Natural killer cell (primary cell): ENCODE measurements around the gene TYW1B. TPM values are rescaled to one million over a fixed set of nuclear protein-coding genes. Genes with fewer than 3 reads are reported as not detected.
"Not testable (repeated sequence)": the region's sequence is repeated elsewhere in the genome, so short reads cannot be mapped to it uniquely, and the experiment has no call there.

ENCODE experiments used
- ATAC-seq, 3 donors: fragments of 150-1000 bp in 2 of 3; fragments of 200-7000 bp in 1 of 3; cut with Tn5 transposase; 1 replicate in 1 of 3; 2 replicates in 2 of 3; pipeline ENCODE4 v1.10.0; 2021; ENCODE audit warnings: mild to moderate bottlenecking in 2 of 3, moderate library complexity in 2 of 3
- DNase-seq, 2 donors: peaks; one replicate each; pipeline versions ENCODE4 v3.0.0 to v3.0.0-alpha.2; 2013 to 2021; ENCODE audit warnings: mixed read lengths in 1 of 2
- H3K27ac ChIP-seq: one replicate; pipeline ENCODE4 v1.5.1; 2013; ENCODE audit warnings: mild to moderate bottlenecking, low read length
- H3K27me3 ChIP-seq: one replicate; pipeline ENCODE4 v1.6.1; 2013; ENCODE audit warnings: low read length; ENCODE audit not compliant: control insufficient read depth, insufficient read depth
- H3K36me3 ChIP-seq: one replicate; pipeline ENCODE4 v1.6.1; 2013; ENCODE audit warnings: low read length; ENCODE audit not compliant: control insufficient read depth, insufficient read depth
- H3K4me1 ChIP-seq: one replicate; pipeline ENCODE4 v1.6.1; 2013; ENCODE audit warnings: low read length; ENCODE audit not compliant: control insufficient read depth, insufficient read depth
- H3K4me3 ChIP-seq: one replicate; pipeline ENCODE4 v1.5.1; 2013; ENCODE audit warnings: low read length
- H3K9me3 ChIP-seq: one replicate; pipeline ENCODE4 v1.6.1; 2013; ENCODE audit warnings: low read length; ENCODE audit not compliant: control insufficient read depth, insufficient read depth
- H3K27ac Mint-ChIP-seq, 2 donors: one replicate each; pipeline ENCODE4 v1.8.0; 2022; ENCODE audit warnings: mild to moderate bottlenecking in 2 of 2, mixed read lengths in 2 of 2, moderate library complexity in 1 of 2
- H3K27me3 Mint-ChIP-seq, 2 donors: one replicate each; pipeline ENCODE4 v1.8.0; 2022; ENCODE audit warnings: low read depth in 2 of 2, mixed read lengths in 2 of 2
- H3K36me3 Mint-ChIP-seq: one replicate; pipeline ENCODE4 v1.8.0; 2022; ENCODE audit warnings: mixed read lengths
- H3K4me1 Mint-ChIP-seq, 2 donors: one replicate each; pipeline ENCODE4 v1.8.0; 2022; ENCODE audit warnings: mixed read lengths in 2 of 2
- H3K4me3 Mint-ChIP-seq: one replicate; pipeline ENCODE4 v1.8.0; 2022; ENCODE audit warnings: mild to moderate bottlenecking, moderate library complexity, mixed read lengths
- H3K9me3 Mint-ChIP-seq, 2 donors: one replicate each; pipeline ENCODE4 v1.8.0; 2022; ENCODE audit warnings: mixed read lengths in 2 of 2
- WGBS: methylation state at CpG from one replicate; pipeline ENCODE4 v1.1.7; 2013; ENCODE audit warnings: missing lambda C conversion rate; ENCODE audit not compliant: insufficient coverage; 5-methylcytosine and 5-hydroxymethylcytosine counted together
- intact Hi-C: fragments of 100-400 bp; cut with micrococcal nuclease; formaldehyde crosslinking; loops from one replicate; pipeline ENCODE4 v1.14.2; 2022
- total RNA-seq, 4 donors: library from RNA; stranded (reverse); fragments of 120-200 nt in 1 of 4; gene quantifications; one replicate each; pipeline versions ENCODE4 v1.2.3 to v1.2.4, GENCODE V29; 2013 to 2022

The TYW1B gene
- total RNA-seq, 3 donors from 2014 or later (not counting 1 experiment from before 2014, with no cell fraction given) = 7.2 to 12.9 (median 7.9) TPM

GRCh38 chr7:72618435-72619180 is 209.4 kb downstream of the TYW1B start:
- ATAC-seq, H3K4me3 ChIP-seq, H3K4me3 Mint-ChIP-seq, H3K27ac ChIP-seq, H3K27ac Mint-ChIP-seq, H3K9me3 ChIP-seq, H3K9me3 Mint-ChIP-seq, H3K27me3 Mint-ChIP-seq, H3K27me3 ChIP-seq, H3K4me1 ChIP-seq, H3K36me3 ChIP-seq, DNase-seq, intact Hi-C loops: not testable (repeated sequence)
- peaks cover 14% of the 10 kb centered on the region for H3K36me3 Mint-ChIP-seq
- 96% methylated on average over 11 of the region's 11 CpGs for WGBS
- H3K4me1 Mint-ChIP-seq = peaks cover 11 to 22% of the 10 kb centered on the region in 2 donors

- H3K4me3 Mint-ChIP-seq, H3K36me3 ChIP-seq, H3K27ac Mint-ChIP-seq, H3K4me3 ChIP-seq, H3K4me1 ChIP-seq, intact Hi-C loops, H3K27ac ChIP-seq, H3K9me3 Mint-ChIP-seq, DNase-seq, H3K36me3 Mint-ChIP-seq, H3K27me3 Mint-ChIP-seq, H3K27me3 ChIP-seq, H3K4me1 Mint-ChIP-seq, ATAC-seq, H3K9me3 ChIP-seq: not testable (repeated sequence)
- 97% methylated on average over 5 of the region's 5 CpGs for WGBS
These were observed 218.2 kb downstream of the TYW1B start for GRCh38 chr7:72609761-72610160.

GRCh38 chr7:72607988-72608387 is 220.0 kb downstream of the TYW1B start:
- DNase-seq, H3K27ac ChIP-seq, H3K27me3 Mint-ChIP-seq, H3K4me3 ChIP-seq, H3K4me3 Mint-ChIP-seq, H3K36me3 Mint-ChIP-seq, H3K36me3 ChIP-seq, H3K9me3 ChIP-seq, H3K27me3 ChIP-seq, H3K4me1 Mint-ChIP-seq, H3K4me1 ChIP-seq, ATAC-seq, intact Hi-C loops, H3K27ac Mint-ChIP-seq, H3K9me3 Mint-ChIP-seq: not testable (repeated sequence)

DNA sequence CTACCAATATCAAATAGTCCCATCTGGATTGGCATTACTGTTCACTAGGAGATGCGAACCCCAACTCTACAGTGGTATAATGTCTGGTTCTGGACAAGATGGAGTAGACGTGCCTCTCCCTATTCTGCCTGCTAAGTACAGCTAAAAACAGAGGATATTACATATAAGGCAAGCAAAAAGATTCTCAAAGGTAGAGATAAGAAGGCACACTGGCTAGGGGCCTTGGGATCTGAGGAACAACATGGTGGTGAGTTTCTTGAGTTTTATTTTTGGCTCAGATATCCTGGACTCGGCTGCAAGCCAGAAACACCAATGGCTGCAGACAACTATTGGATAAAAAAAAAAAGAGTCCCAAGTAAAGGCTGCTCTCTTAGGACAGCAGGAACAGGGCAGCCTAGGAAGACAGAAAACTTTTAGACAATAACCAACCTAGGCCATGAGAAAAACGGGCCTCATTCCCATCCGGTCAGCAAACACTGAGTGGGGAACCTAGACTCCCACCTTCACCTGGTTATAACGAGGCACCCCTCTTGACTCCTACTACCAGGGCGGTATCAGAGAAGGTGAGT is 222.1 kb downstream of the TYW1B start:
- H3K27ac ChIP-seq, H3K4me3 Mint-ChIP-seq, H3K36me3 ChIP-seq, H3K9me3 Mint-ChIP-seq, H3K4me1 Mint-ChIP-seq, H3K9me3 ChIP-seq, H3K4me1 ChIP-seq, H3K27me3 Mint-ChIP-seq, DNase-seq, H3K4me3 ChIP-seq, ATAC-seq, H3K36me3 Mint-ChIP-seq, H3K27ac Mint-ChIP-seq, intact Hi-C loops, H3K27me3 ChIP-seq: not testable (repeated sequence)
- WGBS = 96% methylated on average over 5 of the region's 7 CpGs

- H3K4me3 Mint-ChIP-seq, H3K36me3 ChIP-seq, H3K4me1 Mint-ChIP-seq, H3K9me3 Mint-ChIP-seq, H3K27me3 ChIP-seq, ATAC-seq, H3K27ac ChIP-seq, H3K36me3 Mint-ChIP-seq, H3K4me3 ChIP-seq, H3K4me1 ChIP-seq, H3K27ac Mint-ChIP-seq, H3K9me3 ChIP-seq, DNase-seq, H3K27me3 Mint-ChIP-seq, intact Hi-C loops: not testable (repeated sequence)
- WGBS = 94% methylated on average over 17 of the region's 17 CpGs
These were observed 223.0 kb downstream of the TYW1B start for GRCh38 chr7:72604771-72605611.

DNA sequence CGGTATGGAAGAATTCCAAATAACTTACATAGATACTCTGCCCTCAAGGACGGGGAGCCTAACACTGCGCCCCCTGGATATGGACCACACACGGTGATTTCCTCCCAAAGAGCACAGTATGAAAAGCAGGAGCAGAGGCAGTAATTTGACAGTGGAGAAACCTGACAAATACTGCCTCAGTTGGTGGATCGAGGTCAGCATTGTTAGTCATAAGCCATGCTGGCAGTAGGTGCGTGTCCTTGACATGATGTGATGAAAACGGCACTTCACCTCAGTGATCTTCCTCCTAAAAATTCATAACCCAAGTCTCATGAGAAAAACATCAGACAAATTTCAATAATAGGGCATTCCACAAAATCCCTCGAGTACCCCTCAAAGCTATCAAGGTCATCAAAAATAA is 224.5 kb downstream of the TYW1B start:
- H3K4me3 Mint-ChIP-seq, H3K27me3 Mint-ChIP-seq, H3K4me1 Mint-ChIP-seq, intact Hi-C loops, ATAC-seq, H3K4me1 ChIP-seq, H3K27me3 ChIP-seq, H3K36me3 ChIP-seq, H3K27ac Mint-ChIP-seq, H3K36me3 Mint-ChIP-seq, H3K9me3 Mint-ChIP-seq, H3K9me3 ChIP-seq, DNase-seq, H3K4me3 ChIP-seq, H3K27ac ChIP-seq: not testable (repeated sequence)
- WGBS = 96% methylated on average over 6 of the region's 8 CpGs
